ENCODE measurements around the gene UCKL1.

The UCKL1 gene

DNA sequence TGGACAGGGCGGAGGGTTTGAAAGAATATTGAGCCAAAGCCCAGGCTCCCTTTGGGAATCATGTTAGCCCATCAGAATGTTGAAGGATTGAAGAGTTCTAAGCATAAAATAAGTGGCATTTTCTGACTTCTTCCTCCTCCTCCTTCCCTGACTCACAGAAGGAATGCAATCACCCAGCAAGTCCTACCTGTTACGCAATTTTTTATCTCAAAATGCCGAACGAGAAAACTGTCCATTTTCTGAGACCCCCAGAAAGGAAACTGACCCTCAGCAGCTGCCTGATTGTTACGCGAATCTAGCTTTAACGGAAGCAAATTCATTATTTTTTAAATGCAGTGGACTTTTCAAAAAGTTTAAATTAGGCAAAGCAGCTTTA is 66.0 kb downstream of the UCKL1 start:
- no peak for DNase-seq (ENCODE audit: low read depth, low spot score)
